GM19463 (cell line): ENCODE results near the gene GP1BB.
"Not testable (repeated sequence)": the region's sequence is repeated elsewhere in the genome, so short reads cannot be mapped to it uniquely, and the experiment has no call there.

ENCODE experiments used
- ATAC-seq: cut with Tn5 transposase; IDR thresholded peaks from one replicate; pipeline ENCODE4 v1.9.1; 2021; ENCODE audit warnings: mild to moderate bottlenecking, moderate library complexity; ENCODE audit not compliant: unreplicated experiment

The GP1BB gene

GRCh38 chr22:19693581-19693980 is 29.8 kb upstream of the GP1BB start:
- ATAC-seq: no peak

DNA sequence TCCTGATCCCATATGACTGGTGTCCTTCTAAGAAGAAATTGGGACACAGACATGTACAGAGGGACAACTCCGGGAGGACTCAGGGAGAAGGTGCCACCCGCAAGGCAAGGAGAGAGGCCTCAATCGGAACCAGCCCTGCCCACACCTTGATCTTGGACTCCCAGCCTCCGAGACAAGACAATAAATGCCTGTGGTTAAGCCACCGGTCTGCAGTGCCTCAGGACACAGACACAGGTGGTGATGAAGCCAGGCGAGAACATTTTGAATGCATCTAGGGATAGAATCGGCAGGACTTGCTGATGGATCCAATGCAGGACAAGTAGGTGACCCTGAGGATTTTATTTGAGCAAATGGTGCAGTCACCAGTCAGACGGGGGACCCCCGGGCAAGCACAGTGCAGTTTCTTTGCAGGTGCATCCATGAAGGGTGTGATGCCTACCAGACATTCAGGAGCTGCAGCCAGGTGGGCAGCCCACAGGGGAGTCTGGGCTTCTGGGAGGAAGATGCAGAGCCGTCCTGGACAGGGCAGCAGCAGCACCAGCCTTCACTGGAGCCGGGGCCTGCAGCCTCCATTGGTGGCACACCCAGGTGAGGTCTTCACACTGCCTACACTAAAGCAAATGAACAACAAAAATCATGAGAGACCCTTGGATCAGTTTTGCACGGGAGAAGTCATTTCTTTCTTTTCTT is 29.2 kb upstream of the GP1BB start:
- no peak for ATAC-seq

GRCh38 chr22:19694696-19695095 is 28.6 kb upstream of the GP1BB start:
- ATAC-seq: no peak

GRCh38 chr22:19696504-19697276 is 26.6 kb upstream of the GP1BB start:
- ATAC-seq: no peak

- ATAC-seq: not testable (repeated sequence)
These were observed 25.5 kb upstream of the GP1BB start for GRCh38 chr22:19697871-19698270.

DNA sequence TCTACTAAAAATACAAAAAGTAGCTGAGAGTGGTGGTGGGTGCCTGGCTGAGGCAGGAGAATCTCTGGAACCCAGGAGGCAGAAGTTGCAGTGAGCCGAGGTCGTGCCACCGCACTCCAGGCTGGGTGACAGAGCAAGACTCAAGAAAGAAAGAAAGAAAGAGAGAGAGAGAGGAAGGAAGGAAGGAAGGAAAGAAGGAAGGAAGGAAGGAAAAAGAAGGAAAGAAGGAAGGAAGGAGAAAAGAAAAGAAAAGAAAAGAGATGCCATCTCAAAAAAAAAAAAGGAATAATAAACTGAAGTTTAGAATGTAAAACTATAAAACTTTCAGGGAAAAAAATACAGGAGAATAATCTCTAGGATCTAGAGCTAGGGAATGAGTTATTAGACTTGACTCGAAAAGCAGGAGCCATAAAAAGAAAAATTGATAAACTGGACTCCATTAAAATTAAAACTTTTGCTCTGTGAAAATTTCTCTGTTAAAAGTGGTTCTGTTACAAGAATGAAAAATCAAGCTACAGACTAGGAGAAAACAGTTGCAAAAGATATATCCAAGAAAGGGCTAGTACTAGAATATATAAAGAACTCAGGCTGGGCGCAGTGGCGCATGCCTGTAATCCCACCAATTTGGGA is 22.4 kb upstream of the GP1BB start:
- no peak for ATAC-seq

GRCh38 chr22:19701420-19702145 is 21.8 kb upstream of the GP1BB start:
- ATAC-seq: no peak

DNA sequence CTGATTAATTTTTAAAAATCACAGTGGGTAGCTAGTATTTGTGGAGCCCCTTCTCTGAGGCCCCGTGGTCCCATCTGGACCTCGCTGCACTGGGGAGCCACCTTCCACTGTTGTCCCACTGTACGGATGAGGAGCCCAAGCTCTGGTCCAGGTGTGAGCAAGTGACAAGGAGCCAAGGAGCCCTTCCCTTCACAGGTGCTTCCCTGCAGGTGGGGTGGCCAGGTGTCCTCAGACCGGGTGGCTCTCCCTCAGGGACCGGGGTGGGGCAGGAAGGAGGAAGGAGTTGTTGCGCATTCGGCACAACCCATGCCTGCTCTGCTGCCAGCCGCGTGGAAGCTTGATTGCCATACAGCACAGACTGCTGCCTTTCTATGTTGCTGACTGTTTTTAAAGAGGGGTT is 19.5 kb upstream of the GP1BB start:
- ATAC-seq: no peak

GRCh38 chr22:19704355-19705015 is 18.9 kb upstream of the GP1BB start:
- no peak for ATAC-seq

DNA sequence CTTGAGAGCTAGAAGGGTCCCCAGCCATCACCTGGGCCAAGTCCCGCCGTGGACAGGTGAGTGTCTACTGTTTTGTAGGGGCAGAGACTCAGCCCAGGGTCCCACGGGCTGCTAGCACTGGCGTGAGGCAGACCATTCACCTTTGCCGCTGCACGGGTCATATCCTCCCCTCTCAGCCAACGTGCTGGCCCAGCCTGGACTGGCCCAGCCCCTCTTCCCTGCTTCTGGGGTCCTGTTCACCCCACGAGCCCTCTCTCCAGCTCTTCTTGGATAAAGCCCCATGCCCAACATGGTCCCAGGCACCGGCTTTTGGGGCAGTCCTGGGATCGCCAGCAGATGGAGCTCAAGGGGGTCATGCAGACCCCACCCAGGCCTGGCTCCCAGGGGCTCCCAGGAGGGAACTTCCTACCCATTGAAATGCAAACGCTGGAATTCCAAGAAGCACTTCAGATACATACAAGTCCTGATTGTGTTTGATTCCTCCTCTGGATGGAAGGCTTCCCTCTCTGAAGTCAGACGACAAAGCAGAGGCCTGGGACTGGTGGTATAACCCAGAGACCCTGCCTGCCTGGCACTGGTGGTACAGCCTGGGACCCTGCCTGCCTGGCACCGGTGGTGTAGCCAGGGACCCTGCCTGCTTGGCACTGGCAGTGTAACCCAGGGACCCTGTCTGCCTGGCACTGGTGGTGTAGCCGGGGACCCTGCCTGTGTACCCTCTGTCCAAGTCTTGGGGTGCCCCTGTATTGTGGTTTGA is 18.0 kb upstream of the GP1BB start:
- no peak for ATAC-seq

GRCh38 chr22:19706661-19707151 is 16.6 kb upstream of the GP1BB start:
- no peak for ATAC-seq

GRCh38 chr22:19707347-19708290 is 15.7 kb upstream of the GP1BB start:
- no peak for ATAC-seq

DNA sequence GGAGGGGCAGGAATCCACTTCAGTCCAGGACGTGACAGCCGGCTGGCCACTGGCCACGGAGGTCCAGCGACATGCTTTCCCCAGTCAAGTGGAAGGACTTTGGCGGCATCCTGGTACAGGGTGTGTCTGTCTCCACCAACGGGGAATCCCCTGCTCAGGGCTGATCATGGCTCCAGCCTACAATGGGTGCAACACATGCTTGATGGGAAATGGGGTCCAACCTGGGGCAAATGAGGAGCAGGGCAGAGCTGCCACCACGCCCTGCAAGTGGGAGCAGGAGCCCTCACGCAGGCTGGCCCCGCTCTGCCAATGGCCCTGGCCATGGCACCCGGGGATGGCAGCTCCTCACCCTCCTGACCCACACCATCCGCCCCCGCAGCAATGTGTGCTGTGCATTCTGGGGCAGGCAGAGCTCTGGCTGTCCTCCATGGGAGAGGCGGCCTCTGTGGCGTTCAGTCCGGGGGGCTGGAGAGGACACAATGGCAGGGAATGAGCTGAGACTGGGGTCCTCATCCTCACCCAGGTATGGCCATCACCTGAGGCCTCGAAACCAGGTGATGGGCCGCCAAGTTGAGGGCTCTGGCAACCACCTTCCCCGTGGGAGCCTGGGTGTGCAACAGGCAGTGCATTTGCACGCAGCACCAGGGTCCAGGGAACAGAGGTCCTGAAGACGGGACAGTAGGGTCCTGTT is 14.9 kb upstream of the GP1BB start:
- ATAC-seq: no peak

DNA sequence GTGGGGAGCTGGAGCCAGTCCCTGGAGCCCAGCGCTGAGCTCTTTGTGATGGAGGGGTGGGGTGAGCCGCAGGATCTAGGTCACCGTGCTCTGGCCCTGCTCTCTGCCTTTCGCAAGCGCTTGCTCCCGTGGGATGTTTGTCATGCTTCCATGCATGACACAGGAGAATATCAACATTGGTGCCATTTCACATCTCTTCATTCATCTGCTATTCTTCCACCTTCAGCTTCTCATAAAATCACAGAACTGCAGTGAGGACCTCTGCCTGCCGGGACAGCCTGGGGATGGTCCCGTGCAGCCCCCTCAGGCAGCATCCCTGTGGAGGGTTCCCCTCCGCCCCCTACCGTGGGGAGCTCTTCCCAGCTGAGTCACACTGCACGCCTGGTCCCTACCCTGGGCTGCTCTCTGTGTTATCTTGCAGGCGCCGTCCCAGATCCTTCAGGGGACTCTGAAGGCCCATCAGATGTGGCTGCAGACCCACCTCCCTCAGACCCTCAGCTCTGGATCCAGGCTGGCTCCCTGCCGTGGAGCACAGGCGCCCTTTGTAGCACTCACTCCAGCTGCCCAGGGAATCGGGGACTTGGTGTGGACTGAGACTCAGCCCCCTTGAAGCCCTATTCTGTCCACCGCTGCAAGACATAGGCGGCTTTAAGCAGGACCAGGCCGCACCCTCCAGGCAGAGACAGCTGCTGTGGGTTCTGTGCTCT is 14.1 kb upstream of the GP1BB start:
- no peak for ATAC-seq

- no peak for ATAC-seq
These were observed 13.1 kb upstream of the GP1BB start for GRCh38 chr22:19710020-19710768.

DNA sequence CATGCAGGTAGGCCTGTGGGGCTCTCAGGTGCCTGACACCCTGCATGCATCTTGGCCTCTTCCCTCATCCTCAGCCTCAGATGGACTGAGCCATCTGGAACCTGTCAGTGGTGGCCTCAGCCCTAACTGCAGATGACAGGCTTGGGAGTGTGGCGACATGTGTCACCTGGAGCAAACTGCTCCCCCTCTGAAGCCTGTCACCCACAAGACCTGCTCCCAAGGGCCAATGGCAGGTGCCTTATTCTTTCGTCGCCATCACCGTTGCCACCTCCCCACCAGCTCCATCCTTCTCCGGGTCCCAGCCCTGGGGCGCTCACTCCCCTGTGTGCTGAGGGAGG is 12.6 kb upstream of the GP1BB start:
- ATAC-seq: no peak

GRCh38 chr22:19713245-19713644 is 10.1 kb upstream of the GP1BB start:
- no peak for ATAC-seq
